ENCODE results near the gene MAD1L1.

The MAD1L1 gene

DNA sequence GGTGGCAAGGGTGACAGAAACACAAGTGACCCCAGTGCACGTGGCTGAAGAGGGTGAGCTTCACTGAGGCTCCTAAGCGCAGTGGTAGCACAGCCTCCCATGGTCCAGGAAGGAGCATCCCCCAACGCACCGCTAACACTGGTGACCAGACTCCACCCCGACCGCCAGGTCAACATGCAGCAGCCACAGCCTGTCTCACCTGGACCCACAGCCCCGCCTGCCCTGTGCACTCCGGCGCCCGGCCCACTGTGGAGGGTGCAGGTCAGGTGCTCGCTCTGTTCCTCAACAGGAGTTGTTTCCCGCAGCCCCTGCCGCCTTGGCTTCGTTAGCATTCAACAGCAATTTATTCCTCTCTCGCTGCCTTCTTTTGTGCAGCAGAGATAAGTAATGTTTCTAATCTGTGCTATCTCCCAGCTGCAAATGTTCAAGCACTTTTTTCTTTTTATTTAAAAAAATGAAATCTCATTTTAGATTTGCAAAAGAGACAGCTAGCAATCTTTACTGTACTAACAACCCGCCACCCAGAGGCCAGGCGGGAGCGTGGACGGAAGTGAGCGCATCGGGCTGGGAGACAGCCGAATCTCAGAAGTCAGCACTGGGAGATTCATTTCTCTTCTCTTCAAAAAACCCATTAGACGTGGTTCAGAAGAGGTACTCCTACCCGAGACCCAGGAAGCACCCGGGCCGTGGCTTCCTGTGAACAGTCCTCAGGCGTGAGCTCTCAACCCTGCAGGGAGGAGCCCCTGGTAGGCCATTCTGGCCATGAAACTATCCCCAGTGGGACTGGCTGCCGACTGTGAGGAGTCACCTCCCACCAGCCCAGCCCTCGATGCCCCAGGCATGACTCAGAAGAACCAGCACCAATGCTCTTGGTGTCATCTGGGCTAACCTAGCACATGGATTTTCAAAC, 133.4 kb downstream of the MAD1L1 start:
- FAIRE-seq, result no peak

- no peak for FAIRE-seq
Measured at GRCh38 chr7:2098496-2098895, 134.2 kb downstream of the MAD1L1 start.

- FAIRE-seq, result no peak
Measured at GRCh38 chr7:2098056-2098455, 134.7 kb downstream of the MAD1L1 start.

DNA sequence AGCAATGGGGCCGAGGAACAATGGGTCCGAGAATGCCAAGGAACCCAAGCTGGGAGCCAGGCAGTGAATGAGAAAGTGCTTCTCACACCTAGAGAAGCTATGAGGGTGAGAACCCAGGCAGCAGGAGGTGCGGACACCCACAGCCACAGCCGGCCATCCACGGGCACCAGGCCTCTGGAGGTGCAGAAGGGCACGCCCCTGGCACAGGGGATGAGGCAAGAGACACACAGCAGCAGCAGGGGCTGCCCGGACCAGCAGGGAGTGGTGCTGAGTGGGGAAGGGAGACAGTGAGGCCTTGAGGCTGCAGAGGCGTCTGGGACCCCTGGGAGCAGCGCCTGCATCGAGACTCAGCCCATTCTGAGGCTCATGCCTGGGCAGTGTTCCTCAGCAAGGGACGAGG, 135.3 kb downstream of the MAD1L1 start:
- no peak for FAIRE-seq

DNA sequence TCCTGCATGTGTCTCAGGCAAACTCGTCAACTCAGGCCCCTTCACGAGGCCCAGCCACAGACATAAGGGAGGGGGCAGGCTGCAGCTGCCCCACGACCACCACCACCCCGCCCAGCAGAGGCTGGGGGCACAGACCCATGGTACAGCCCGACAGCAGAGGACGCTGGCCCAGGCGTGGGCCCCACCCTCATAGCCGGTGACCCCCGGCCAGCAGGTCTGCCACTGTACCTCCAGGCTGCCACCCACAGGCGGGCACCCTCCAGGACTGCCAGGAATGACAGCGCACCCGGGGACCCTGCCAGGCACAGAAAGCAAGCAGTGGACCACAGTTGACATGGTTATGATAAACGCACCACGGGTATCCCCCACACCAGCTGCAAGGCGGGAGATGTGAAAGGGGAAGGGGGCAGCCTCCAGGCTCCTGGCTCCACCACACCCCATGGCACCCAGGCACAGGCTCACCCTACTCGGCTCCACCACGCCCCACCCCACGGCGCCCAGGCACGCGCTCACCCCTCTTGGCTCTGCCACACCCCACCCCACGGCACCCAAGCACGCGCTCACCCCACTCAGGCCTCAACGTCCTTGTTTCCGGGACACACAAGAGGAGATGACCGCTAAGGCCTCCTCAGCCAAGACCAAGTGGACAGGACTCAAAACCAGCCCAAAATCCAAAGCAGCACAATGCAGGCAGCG, 135.9 kb downstream of the MAD1L1 start:
- no peak for FAIRE-seq

DNA sequence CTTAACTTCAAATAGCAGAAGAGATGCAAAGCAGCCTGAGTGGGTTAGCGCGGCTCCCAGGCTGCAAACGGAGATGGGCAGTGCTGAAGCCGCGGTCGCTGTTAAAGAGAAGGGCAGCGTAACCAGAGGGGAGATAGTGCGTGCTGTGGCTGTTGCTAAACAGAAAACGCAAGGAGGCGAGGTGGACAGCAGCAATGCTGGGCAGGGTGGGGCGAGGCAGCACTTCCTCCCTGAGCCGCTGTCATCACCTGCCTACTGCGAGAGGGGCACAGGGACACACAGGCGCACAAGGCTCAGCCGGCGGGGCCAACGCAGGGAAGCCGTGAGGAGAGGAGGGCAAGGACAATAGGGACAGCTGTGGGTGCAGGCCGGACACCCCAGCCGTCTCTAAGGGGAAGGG, 137.3 kb downstream of the MAD1L1 start:
- FAIRE-seq, result no peak

GRCh38 chr7:2094454-2095045, 138.2 kb downstream of the MAD1L1 start:
- FAIRE-seq, result no peak

- FAIRE-seq, result no peak
Measured at GRCh38 chr7:2093843-2094220, 138.9 kb downstream of the MAD1L1 start.

DNA sequence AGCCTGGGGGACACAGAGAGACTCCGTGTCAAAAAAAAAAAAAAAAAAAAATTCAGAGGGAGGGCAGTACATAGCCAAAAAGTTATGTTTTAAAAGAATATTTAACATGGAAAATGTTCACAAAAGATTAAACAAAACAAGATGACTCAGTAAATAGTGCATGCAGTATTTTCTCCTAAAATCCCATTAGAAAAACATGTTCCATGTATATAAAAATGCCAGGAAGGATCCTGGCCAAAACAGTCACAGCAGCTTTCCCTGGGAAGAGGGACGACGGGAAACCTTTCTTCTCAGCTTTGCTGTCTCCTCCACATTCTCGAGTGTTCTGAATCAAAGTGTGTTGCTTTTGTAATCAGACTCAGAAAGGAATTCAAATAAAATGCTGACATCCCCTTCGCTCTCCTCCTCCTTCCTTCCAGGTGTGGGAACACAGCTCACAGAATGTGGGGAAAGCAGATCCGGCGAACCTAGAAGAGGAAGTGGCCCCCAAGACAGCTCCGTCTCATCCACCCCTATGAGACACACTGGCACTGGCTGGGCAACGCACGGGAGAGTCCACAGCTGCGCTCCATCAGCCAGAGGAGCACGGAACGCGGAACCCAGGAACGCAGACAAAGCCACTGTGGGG, 139.4 kb downstream of the MAD1L1 start:
- FAIRE-seq, result no peak

DNA sequence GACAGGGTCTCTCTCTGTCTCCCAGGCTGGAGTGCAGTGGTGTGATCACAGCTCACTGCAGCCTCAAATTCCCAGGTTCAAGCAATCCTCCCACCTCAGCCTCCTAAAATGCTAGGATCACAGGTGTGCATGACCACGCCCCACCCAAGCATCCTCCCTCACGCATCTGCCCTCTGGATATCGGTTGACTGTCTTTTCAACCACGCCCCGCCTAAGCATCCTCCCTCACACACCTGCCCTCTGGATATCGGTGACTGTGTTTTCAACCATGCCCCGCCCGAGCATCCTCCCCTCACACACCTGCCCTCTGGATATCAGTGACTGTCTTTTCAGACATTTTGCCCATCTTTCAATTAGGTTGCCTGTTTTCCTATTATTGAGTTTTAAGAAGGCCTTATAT, 140.5 kb downstream of the MAD1L1 start:
- FAIRE-seq, result no peak

- FAIRE-seq, result no peak
Measured at GRCh38 chr7:2090526-2091520, 141.9 kb downstream of the MAD1L1 start.

DNA sequence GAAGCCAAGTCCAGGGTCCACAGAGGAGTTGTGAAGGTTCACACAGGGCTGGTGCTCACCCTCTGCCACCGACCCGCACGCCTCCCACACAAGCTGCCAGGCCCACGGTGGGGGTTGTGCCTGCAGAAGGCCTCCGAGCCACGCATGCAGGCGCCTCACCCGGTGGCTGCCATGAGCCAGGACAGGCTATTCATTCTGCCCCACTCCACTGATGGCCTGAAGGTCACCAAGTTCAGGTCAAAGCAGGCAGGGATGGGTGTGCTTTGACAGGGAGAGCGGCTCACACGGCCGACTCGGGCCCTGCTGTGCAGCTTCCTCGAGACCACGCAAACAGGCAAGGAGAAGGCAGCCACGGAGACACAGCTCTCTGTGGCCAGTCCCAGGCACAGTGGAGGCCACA, 143.9 kb downstream of the MAD1L1 start:
- no peak for FAIRE-seq

GRCh38 chr7:2087744-2088143, 145.0 kb downstream of the MAD1L1 start:
- no peak for FAIRE-seq

DNA sequence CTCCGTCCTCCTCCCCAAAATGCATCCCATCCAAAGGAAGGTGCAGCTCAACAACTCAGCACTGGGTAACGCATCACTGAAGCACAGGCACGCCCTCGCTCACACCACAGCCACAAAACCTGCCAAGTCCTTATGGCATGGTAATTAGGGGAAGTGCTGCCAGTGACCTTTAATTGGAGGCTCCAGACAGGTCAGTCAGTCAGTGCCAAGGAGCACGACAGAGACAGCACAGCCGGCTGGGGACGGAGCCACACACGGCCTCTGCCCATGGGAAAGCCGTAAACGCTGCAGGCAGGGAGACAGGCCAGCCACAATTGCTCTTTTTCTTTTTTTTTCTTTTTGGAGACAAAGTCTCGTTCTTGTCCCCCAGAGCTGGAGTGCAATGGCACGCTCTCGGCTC, 146.5 kb downstream of the MAD1L1 start:
- no peak for FAIRE-seq

DNA sequence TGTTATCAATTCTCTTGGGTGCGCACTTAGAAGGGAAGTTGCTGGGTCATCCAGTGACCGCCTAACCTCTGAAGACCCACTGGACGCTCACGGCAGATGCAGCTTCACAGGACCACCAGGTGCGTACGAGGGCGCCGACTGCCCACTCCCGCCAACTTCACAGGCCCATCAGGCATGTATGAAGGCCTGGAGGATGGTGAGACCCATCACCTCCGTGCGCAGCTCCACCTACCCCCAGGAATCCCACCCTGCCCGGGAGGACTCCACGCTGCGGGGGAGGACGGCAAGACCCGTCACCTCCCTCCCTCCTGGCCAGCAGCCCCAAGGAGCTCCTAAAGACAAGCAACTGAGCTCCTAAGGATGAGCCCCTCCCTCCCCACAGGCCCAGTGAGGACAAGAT, 146.9 kb downstream of the MAD1L1 start:
- FAIRE-seq, result no peak

GRCh38 chr7:2084781-2085505, 147.8 kb downstream of the MAD1L1 start:
- no peak for FAIRE-seq

DNA sequence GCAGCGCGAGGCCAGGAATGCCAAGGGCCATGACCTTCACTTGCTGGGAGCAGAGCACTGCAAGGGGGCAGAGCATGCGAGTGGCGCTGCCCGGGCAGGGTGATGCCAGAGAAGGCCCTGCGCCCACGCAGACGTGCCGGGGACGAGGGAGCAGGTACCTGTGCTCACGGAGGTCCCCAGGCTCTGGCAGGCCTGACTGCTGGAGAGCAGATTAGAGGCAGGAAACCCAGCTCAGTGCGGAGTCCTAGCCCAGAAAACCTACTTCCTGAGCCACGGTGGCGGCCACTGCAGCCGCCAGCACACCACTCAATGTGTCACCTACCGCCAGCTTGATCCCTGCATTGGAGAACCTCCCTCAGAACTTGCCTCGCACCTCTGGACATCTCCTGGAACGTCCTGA, 148.4 kb downstream of the MAD1L1 start:
- no peak for FAIRE-seq

GRCh38 chr7:2083362-2083761, 149.4 kb downstream of the MAD1L1 start:
- no peak for FAIRE-seq

- FAIRE-seq, result no peak
Measured at GRCh38 chr7:2082139-2082998, 150.4 kb downstream of the MAD1L1 start.

- FAIRE-seq, result no peak
Measured at GRCh38 chr7:2081526-2082135, 151.1 kb downstream of the MAD1L1 start.

Data from G401.6 (cell line).